Measurements from ENCODE around the gene OGFOD3.
A peak's percentile ranks its signal among the peaks of the same experiment; 100 is the strongest.

OGFOD3 gene

DNA sequence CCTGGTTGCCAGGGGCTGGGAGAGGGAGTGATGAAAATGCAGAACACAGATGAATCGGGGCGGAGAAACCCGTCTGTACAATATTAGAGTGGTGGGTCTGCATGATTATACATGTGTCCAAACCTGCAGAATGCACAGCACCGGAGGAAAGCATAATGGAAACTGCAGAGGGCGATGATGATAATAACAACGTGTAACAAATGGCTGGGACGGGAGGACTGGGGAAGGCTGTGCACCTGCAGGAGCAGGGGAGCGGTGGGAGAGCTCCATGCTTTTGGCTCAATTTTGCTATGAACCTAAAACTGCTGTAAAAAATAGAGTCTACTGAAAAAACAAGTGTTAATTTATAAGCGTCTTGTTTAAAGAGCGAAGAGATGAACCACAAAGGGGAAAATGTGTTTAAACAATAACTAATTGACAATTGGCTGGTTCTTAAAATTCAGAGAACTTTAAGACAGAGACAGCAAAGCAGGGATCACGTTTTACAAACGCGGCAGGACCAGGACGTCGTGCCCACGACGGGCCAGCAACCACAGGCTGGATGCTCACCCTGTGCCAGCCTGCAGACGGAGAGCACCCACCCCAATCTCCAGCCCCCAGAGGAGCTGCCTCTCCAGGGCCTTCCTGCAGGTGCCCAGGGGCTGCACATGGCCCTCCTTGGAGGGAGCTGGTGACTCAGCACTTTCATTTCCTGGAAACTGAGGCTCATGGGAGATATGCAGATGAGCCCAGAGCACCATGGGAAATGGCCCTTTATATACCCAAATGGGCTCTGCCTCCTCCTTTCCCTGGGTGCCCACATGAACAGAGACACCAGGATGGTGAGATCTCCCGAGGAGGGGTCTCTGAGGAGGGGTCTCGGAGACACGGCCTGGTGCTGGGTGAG is 59.7 kb downstream of the OGFOD3 start, which contains the start of gene TEX19:
Gene TEX19 (plus strand): TSS at position 783 of the 886 bp plus-strand sequence. CDS start 2,904 bp downstream, outside the sequence.
- TF ChIP-seq, protein P1, sequence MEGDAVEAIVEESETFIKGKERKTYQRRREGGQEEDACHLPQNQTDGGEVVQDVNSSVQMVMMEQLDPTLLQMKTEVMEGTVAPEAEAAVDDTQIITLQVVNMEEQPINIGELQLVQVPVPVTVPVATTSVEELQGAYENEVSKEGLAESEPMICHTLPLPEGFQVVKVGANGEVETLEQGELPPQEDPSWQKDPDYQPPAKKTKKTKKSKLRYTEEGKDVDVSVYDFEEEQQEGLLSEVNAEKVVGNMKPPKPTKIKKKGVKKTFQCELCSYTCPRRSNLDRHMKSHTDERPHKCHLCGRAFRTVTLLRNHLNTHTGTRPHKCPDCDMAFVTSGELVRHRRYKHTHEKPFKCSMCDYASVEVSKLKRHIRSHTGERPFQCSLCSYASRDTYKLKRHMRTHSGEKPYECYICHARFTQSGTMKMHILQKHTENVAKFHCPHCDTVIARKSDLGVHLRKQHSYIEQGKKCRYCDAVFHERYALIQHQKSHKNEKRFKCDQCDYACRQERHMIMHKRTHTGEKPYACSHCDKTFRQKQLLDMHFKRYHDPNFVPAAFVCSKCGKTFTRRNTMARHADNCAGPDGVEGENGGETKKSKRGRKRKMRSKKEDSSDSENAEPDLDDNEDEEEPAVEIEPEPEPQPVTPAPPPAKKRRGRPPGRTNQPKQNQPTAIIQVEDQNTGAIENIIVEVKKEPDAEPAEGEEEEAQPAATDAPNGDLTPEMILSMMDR (IDR thresholded peaks at IDR 0.05; ENCODE audit: low read depth, low read length): peak; percentile 39
- DNase-seq: peak; percentile 61
- H3K27me3 ChIP-seq (ENCODE audit: insufficient read depth, low read depth, severe bottlenecking): no peaks in the 10 kb centered on the region
- no peak within 1 kb of the TSS for H3K4me3 ChIP-seq (ENCODE audit: low read depth, low read length)
- H3K36me3 ChIP-seq: no peaks in the 10 kb centered on the region
- no peaks in the 10 kb centered on the region for H3K9me3 ChIP-seq (ENCODE audit: severe bottlenecking)
- H3K27ac ChIP-seq: peak within 1 kb of the TSS; percentile 33

DNA sequence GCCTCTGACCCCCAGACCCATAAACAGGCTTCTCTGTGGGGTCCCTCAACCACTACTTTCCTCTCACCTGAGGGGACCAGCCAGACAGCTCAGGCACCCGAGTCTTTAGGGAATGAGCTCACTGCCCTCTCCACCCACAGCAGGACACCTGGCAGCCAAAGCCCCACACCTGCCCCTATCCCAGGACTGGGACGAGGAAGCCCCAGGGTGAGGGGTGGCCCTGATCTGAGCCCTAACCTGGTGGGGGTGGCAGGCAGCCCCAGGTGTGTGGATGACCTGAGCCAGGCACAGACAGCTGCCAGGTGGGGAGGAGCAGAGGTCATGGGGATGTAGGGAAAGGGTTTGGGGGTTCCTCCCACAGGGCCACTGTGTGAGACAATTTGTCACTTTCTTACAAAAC is 61.0 kb downstream of the OGFOD3 start:
- no peak overlapping the region; the same call in 1 of the 2 replicates for H3K27ac ChIP-seq
- TF ChIP-seq, protein P1 (IDR thresholded peaks at IDR 0.05; ENCODE audit: low read depth, low read length): no peak
- no peak for DNase-seq
- no peaks in the 10 kb centered on the region for H3K9me3 ChIP-seq (ENCODE audit: severe bottlenecking)
- H3K4me3 ChIP-seq (ENCODE audit: low read depth, low read length): no peak overlapping the region
- no peaks in the 10 kb centered on the region for H3K36me3 ChIP-seq
- no peaks in the 10 kb centered on the region for H3K27me3 ChIP-seq (ENCODE audit: insufficient read depth, low read depth, severe bottlenecking)

DNA sequence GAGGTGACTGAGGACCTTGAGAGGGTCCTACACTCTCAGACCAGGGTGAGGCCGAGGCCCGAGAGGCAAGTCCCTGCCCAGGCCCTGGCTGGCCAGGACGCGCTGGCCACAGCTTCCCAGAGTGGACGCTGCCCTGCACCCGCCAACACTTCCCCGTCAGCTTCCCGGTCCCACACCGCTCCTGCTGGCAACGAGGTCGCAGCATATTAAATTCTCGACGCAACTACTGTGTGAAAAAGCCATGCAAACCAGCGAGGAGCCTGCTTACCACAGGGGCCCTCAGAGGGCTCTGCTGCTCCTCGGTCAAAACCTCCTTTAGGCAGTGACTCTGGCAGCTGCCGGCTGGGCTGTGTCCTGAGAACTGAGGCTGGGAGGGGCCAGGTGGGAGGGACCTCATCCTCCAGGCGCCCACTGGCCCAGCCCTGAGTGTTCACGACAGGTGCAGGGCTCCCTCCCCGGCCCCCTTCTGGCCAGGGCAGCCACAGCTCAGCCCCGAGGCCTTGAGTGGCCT is 61.5 kb downstream of the OGFOD3 start:
- H3K27ac ChIP-seq: peak overlapping the region; percentile 40
- H3K9me3 ChIP-seq (ENCODE audit: severe bottlenecking): no peaks in the 10 kb centered on the region
- no peaks in the 10 kb centered on the region for H3K27me3 ChIP-seq (ENCODE audit: insufficient read depth, low read depth, severe bottlenecking)
- peak; percentile 89 for DNase-seq
- H3K4me3 ChIP-seq (ENCODE audit: low read depth, low read length): no peak overlapping the region
- no peaks in the 10 kb centered on the region for H3K36me3 ChIP-seq
- TF ChIP-seq, protein P1 (IDR thresholded peaks at IDR 0.05; ENCODE audit: low read depth, low read length): peak; percentile 40

DNA sequence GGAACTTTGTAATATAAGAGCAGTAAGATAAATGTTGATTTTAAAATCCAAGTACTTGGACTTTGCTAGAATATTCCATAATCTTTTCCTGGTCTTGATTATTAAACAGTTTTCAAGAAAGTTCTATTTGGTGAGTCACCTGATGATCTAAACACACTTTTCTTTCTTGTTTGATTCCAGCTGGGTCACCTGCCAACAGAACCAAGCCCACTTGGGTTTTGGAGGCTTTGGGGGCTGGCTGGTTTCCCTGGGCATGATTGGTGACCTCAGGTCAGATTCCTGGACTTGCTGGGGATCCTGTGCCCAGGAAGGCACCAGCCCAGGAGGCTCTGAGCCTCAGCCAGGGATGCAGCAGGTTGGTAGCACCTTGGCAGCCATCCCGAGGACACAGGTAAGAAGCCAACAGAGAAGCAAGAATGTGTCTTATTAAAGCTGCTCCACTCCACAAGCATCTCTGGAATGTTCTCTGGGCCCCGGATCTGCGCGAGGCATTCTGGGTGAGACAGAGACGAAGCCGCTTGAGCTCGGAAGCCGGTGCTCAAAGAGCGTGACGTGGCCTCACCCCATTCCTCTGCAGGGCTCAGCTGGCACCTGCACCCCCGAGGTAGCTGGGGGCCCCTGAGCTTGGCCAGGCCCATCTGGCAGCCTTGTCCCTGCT is 62.5 kb downstream of the OGFOD3 start:
- Histone ChIP-seq H3K9me3 (ENCODE audit: severe bottlenecking) (no peaks in the 10 kb centered on the region), H3K27me3 (ENCODE audit: insufficient read depth, low read depth, severe bottlenecking) (no peaks in the 10 kb centered on the region), H3K36me3 (no peaks in the 10 kb centered on the region), H3K27ac (no peak overlapping the region), H3K4me3 (ENCODE audit: low read depth, low read length) (no peak overlapping the region)
- TF ChIP-seq, protein P1 (IDR thresholded peaks at IDR 0.05; ENCODE audit: low read depth, low read length): no peak
- no peak for DNase-seq

DNA sequence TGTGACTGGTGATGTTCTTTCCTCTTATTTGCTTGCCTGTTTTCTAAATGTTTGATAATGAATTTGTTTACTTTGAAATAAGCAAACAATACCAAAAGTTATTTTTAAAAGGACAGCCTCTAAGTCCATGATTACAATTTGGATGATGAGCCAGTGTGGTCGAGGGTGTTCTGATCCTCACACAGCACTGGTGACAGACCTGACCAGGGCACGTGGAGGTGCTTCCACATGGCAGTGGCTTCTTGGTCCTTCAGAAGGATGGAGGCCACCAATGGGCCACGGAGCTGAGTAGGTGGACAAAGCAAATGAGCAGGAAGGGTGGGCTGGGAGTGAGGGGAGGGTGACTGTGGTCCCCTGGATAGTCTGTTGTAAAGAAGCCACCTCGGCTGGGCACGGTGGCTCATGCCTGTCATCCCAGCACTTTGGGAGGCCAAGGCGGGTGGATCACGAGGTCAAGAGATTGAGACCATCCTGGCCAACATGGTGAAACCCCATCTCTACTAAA is 63.5 kb downstream of the OGFOD3 start:
- Histone ChIP-seq H3K27ac (no peak overlapping the region), H3K27me3 (ENCODE audit: insufficient read depth, low read depth, severe bottlenecking) (no peaks in the 10 kb centered on the region), H3K9me3 (ENCODE audit: severe bottlenecking) (no peaks in the 10 kb centered on the region), H3K36me3 (no peaks in the 10 kb centered on the region), H3K4me3 (ENCODE audit: low read depth, low read length) (no peak overlapping the region)
- no peak for DNase-seq
- TF ChIP-seq, protein P1 (IDR thresholded peaks at IDR 0.05; ENCODE audit: low read depth, low read length): no peak

Data from WERI-Rb-1 (cell line).